Lower lobe of right lung (tissue), 2 donors: Measurements from ENCODE around the gene GPR107. TPM values are rescaled to one million over a fixed set of nuclear protein-coding genes. Genes with fewer than 3 reads are reported as not detected.

Experiments used
- ATAC-seq, 2 donors: fragments of 200-7000 bp; cut with Tn5 transposase; one replicate each; pipeline ENCODE4 v1.9.1; 2020 to 2022; ENCODE audit warnings: mild to moderate bottlenecking in 2 of 2, moderate library complexity in 2 of 2
- DNase-seq: peaks from one replicate; pipeline ENCODE4 v3.0.0-alpha.2; 2020
- H3K27ac ChIP-seq: fragments of 200-600 bp; one replicate; pipeline ENCODE4 v1.8.0; 2022
- H3K27me3 ChIP-seq: fragments of 200-600 bp; one replicate; pipeline ENCODE4 v1.8.0; 2022; ENCODE audit warnings: low read depth
- H3K36me3 ChIP-seq: fragments of 200-600 bp; one replicate; pipeline ENCODE4 v1.8.0; 2022; ENCODE audit warnings: mild to moderate bottlenecking
- H3K4me1 ChIP-seq: fragments of 200-600 bp; one replicate; pipeline ENCODE4 v1.8.0; 2022
- H3K4me3 ChIP-seq: fragments of 200-600 bp; one replicate; pipeline ENCODE4 v1.8.0; 2022; ENCODE audit warnings: mild to moderate bottlenecking
- H3K9me3 ChIP-seq: fragments of 200-600 bp; one replicate; pipeline ENCODE4 v1.8.0; 2022
- CTCF ChIP-seq: fragments of 200-600 bp; IDR thresholded peaks from one replicate; pipeline ENCODE4 v1.8.0; 2022; ENCODE audit warnings: antibody characterized with exemption, mild to moderate bottlenecking
- intact Hi-C: fragments of 100-400 bp; cut with DNase I; formaldehyde crosslinking; loops from one replicate; pipeline ENCODE4 v1.11.0; 2022
- total RNA-seq: library from RNA; stranded (reverse); fragmentation: NEBNext Ultra II Directional; extraction: Animal tissue kit (Norgen Biotek cat#: 25700); gene quantifications from one replicate; pipeline ENCODE4 v1.2.1, GENCODE V29; 2021
- donor health status: DM: no; HTN: yes; CAD: no; lungs with severe emphysema.

GPR107 gene
- total RNA-seq, 1 donor from 2014 or later = 43.0 TPM

GRCh38 chr9:130116346-130116745, 62.6 kb downstream of the GPR107 start:
- Histone ChIP-seq H3K9me3 (no peaks in the 10 kb centered on the region), H3K27ac (no peak overlapping the region), H3K36me3 (peaks cover 77% of the 10 kb centered on the region), H3K4me1 (no peaks in the 10 kb centered on the region), H3K4me3 (no peak overlapping the region), H3K27me3 (no peaks in the 10 kb centered on the region)
- DNase-seq (peak; percentile 6), ATAC-seq (no peak)
- no peak for TF ChIP-seq CTCF
- intact Hi-C loops = no loop called here

GRCh38 chr9:130117376-130117775, 63.7 kb downstream of the GPR107 start:
- ATAC-seq = no peak
- H3K27ac ChIP-seq = no peak overlapping the region
- H3K36me3 ChIP-seq = peaks cover 79% of the 10 kb centered on the region
- DNase-seq = no peak
- H3K9me3 ChIP-seq = no peaks in the 10 kb centered on the region
- H3K27me3 ChIP-seq = no peaks in the 10 kb centered on the region
- no peak for TF ChIP-seq CTCF
- H3K4me3 ChIP-seq = no peak overlapping the region
- intact Hi-C loops = no loop called here
- no peaks in the 10 kb centered on the region for H3K4me1 ChIP-seq

GRCh38 chr9:130117816-130118632, 64.3 kb downstream of the GPR107 start:
- ATAC-seq (no peak), DNase-seq (no peak)
- H3K27me3 ChIP-seq = no peaks in the 10 kb centered on the region
- H3K4me3 ChIP-seq = no peak overlapping the region
- intact Hi-C loops = no loop called here
- TF ChIP-seq CTCF = no peak
- no peaks in the 10 kb centered on the region for H3K9me3 ChIP-seq
- peaks cover 79% of the 10 kb centered on the region for H3K36me3 ChIP-seq
- no peaks in the 10 kb centered on the region for H3K4me1 ChIP-seq
- no peak overlapping the region for H3K27ac ChIP-seq

- no peak for TF ChIP-seq CTCF
- no peak for DNase-seq
- no peak overlapping the region for H3K4me3 ChIP-seq
- H3K36me3 ChIP-seq = peaks cover 83% of the 10 kb centered on the region
- no peak overlapping the region for H3K27ac ChIP-seq
- H3K4me1 ChIP-seq = no peaks in the 10 kb centered on the region
- intact Hi-C loops = no loop called here
- ATAC-seq = no peak
- no peaks in the 10 kb centered on the region for H3K27me3 ChIP-seq
- H3K9me3 ChIP-seq = no peaks in the 10 kb centered on the region
Observed at GRCh38 chr9:130118841-130119518, 65.3 kb downstream of the GPR107 start.

GRCh38 chr9:130119519-130120298, 66.0 kb downstream of the GPR107 start:
- Histone ChIP-seq H3K4me1 (no peaks in the 10 kb centered on the region), H3K9me3 (no peaks in the 10 kb centered on the region), H3K27ac (no peak overlapping the region), H3K4me3 (no peak overlapping the region), H3K36me3 (peaks cover 87% of the 10 kb centered on the region), H3K27me3 (no peaks in the 10 kb centered on the region)
- DNase-seq (no peak), ATAC-seq (no peak)
- no peak for TF ChIP-seq CTCF
- intact Hi-C loops = no loop called here
